Measurements from ENCODE around the gene TAB2. TPM values are rescaled to one million over a fixed set of nuclear protein-coding genes. Genes with fewer than 3 reads are reported as not detected.

The TAB2 gene
- total and polyA plus RNA-seq, 9 of the 15 experiments (the other 6 are each of a cell fraction or from before 2014, with no cell fraction given), result 9.1 to 38.3 (median 18.6) TPM

DNA sequence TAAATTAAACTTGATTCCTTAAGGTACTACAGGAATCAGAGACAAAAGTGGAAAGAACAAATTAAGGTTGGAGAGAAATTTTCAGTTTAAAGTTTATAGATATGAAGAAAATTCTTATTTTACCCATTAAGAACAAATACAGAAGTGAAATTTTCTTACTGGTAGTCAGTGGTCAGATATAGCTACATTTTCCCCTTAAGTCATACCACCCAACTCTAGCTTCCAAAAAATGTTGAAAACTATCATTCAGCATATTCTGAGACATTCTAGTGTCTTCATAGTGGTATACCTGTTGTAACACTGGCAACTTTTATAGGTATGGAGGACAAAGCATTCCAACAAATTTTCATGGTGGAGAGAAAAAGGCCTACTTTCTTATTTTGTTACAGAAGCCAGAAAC is 67.0 kb downstream of the TAB2 start (continued):
- TF ChIP-seq, protein P1, sequence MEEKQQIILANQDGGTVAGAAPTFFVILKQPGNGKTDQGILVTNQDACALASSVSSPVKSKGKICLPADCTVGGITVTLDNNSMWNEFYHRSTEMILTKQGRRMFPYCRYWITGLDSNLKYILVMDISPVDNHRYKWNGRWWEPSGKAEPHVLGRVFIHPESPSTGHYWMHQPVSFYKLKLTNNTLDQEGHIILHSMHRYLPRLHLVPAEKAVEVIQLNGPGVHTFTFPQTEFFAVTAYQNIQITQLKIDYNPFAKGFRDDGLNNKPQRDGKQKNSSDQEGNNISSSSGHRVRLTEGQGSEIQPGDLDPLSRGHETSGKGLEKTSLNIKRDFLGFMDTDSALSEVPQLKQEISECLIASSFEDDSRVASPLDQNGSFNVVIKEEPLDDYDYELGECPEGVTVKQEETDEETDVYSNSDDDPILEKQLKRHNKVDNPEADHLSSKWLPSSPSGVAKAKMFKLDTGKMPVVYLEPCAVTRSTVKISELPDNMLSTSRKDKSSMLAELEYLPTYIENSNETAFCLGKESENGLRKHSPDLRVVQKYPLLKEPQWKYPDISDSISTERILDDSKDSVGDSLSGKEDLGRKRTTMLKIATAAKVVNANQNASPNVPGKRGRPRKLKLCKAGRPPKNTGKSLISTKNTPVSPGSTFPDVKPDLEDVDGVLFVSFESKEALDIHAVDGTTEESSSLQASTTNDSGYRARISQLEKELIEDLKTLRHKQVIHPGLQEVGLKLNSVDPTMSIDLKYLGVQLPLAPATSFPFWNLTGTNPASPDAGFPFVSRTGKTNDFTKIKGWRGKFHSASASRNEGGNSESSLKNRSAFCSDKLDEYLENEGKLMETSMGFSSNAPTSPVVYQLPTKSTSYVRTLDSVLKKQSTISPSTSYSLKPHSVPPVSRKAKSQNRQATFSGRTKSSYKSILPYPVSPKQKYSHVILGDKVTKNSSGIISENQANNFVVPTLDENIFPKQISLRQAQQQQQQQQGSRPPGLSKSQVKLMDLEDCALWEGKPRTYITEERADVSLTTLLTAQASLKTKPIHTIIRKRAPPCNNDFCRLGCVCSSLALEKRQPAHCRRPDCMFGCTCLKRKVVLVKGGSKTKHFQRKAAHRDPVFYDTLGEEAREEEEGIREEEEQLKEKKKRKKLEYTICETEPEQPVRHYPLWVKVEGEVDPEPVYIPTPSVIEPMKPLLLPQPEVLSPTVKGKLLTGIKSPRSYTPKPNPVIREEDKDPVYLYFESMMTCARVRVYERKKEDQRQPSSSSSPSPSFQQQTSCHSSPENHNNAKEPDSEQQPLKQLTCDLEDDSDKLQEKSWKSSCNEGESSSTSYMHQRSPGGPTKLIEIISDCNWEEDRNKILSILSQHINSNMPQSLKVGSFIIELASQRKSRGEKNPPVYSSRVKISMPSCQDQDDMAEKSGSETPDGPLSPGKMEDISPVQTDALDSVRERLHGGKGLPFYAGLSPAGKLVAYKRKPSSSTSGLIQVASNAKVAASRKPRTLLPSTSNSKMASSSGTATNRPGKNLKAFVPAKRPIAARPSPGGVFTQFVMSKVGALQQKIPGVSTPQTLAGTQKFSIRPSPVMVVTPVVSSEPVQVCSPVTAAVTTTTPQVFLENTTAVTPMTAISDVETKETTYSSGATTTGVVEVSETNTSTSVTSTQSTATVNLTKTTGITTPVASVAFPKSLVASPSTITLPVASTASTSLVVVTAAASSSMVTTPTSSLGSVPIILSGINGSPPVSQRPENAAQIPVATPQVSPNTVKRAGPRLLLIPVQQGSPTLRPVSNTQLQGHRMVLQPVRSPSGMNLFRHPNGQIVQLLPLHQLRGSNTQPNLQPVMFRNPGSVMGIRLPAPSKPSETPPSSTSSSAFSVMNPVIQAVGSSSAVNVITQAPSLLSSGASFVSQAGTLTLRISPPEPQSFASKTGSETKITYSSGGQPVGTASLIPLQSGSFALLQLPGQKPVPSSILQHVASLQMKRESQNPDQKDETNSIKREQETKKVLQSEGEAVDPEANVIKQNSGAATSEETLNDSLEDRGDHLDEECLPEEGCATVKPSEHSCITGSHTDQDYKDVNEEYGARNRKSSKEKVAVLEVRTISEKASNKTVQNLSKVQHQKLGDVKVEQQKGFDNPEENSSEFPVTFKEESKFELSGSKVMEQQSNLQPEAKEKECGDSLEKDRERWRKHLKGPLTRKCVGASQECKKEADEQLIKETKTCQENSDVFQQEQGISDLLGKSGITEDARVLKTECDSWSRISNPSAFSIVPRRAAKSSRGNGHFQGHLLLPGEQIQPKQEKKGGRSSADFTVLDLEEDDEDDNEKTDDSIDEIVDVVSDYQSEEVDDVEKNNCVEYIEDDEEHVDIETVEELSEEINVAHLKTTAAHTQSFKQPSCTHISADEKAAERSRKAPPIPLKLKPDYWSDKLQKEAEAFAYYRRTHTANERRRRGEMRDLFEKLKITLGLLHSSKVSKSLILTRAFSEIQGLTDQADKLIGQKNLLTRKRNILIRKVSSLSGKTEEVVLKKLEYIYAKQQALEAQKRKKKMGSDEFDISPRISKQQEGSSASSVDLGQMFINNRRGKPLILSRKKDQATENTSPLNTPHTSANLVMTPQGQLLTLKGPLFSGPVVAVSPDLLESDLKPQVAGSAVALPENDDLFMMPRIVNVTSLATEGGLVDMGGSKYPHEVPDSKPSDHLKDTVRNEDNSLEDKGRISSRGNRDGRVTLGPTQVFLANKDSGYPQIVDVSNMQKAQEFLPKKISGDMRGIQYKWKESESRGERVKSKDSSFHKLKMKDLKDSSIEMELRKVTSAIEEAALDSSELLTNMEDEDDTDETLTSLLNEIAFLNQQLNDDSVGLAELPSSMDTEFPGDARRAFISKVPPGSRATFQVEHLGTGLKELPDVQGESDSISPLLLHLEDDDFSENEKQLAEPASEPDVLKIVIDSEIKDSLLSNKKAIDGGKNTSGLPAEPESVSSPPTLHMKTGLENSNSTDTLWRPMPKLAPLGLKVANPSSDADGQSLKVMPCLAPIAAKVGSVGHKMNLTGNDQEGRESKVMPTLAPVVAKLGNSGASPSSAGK (IDR thresholded peaks at IDR 0.05), result no peak
- TF ChIP-seq ELF1 (tag; IDR thresholded peaks at IDR 0.05), result no peak
- no peak for TF ChIP-seq BCL6 (CRISPR knock-in tag; IDR thresholded peaks at IDR 0.05)
- TF ChIP-seq TAF9B (IDR thresholded peaks at IDR 0.05; ENCODE audit: partially characterized antibody), result no peak
